ENCODE data around the gene SLC44A3. TPM values are rescaled to one million over a fixed set of nuclear protein-coding genes. Genes with fewer than 3 reads are reported as not detected.

SLC44A3 gene
- total and polyA plus RNA-seq, 12 donors = 4.2 to 26.2 (median 9.5) TPM

DNA sequence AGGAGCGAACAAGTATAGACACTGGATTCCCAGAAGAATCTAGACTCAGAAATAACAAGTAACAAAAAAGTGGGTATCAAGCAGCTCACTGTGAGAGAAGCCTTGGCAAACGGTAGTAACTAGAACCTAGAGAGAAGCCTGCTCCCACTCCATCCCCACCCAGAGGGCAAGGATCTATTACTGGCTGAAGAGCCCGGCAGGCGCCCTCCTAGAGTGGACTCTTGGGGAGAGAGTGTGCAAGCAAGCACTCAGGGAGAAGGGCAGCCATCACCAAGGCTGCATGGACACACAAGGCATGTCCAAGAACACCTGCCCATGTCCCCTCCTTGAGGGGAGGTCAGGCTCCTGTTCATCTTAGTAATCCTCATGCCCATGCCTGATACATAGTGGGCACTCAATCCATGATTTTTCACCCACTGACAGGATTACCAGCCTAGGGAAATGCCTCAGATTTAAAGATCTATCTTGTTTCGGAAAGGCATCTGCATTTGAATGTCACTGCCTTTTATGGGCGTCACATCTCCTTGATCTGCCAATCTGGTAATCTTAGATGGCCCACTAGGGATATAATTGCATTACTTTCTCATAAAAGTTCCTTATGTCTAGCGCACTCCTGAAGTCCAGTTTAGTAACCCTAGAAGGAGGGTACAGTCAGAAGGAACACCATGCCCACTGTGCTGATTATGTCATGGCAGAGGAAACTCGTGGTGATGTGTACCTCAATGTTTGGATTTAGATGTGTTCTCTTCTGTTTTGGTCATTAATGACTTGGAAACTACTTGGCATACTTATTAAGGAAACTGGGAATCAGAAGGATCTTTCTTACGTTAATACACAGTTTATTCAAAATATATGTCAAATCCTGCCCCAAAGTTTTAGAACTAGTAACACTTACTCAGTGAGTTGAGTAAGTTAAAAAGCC is 92.4 kb downstream of the SLC44A3 start:
- H3K27ac ChIP-seq = no peak overlapping the region
- TF ChIP-seq POLR2A (IDR thresholded peaks at IDR 0.05) (no peak), CTCF (IDR thresholded peaks at IDR 0.05) (no peak)
- H3K27me3 ChIP-seq = no peaks in the 10 kb centered on the region
- H3K36me3 ChIP-seq (replicated peaks in 1 of 2) = peaks cover 0 to 8% of the 10 kb centered on the region in 2 donors
- intact Hi-C loops (cut with DNase I) = no loop called here
- H3K4me1 ChIP-seq (replicated peaks in 1 of 2) = peaks cover 51 to 81% of the 10 kb centered on the region in 2 donors
- H3K9me3 ChIP-seq (replicated peaks in 1 of 3) = no peaks in the 10 kb centered on the region
- no peak for DNase-seq
- WGBS, 4 donors = 62 to 76% (median 67%) methylated on average over 9 of the region's 9 CpGs
- H3K4me3 ChIP-seq = no peak overlapping the region

DNA sequence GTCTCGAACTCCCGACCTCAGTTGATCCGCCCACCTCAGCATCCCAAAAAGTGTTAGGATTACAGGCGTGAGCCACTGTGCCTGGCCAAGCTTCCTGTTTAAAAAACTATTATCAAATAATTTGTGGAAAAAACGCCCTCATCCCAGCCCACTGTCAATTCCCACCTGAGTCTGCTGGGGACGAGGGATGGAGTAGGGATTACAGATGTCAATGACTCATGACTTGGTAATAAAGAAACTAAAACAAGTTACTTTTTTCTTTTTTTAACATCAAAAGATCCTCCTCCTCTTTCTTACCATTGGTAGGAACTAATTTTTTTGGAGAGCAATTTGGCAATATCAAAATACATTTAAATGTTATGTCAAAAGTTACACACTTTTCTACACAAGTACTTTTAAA is 97.1 kb downstream of the SLC44A3 start:
- H3K4me1 ChIP-seq (replicated peaks in 1 of 2) = peaks cover 47 to 90% of the 10 kb centered on the region in 2 donors
- H3K27ac ChIP-seq = no peak overlapping the region
- no peak overlapping the region for H3K4me3 ChIP-seq

GRCh38 chr1:94919241-94920030 is 99.3 kb downstream of the SLC44A3 start:
- no peak for TF ChIP-seq POLR2A (IDR thresholded peaks at IDR 0.05)
- TF ChIP-seq CTCF (IDR thresholded peaks at IDR 0.05) = no peak
- Histone ChIP-seq H3K9me3 (replicated peaks in 1 of 3) (no peaks in the 10 kb centered on the region), H3K27ac (peak overlapping the region in 2 of 5 donors; percentile 17 to 29), H3K36me3 (replicated peaks in 1 of 2) (peaks cover 0 to 17% of the 10 kb centered on the region in 2 donors), H3K27me3 (no peaks in the 10 kb centered on the region), H3K4me1 (replicated peaks in 1 of 2) (peaks cover 45 to 89% of the 10 kb centered on the region in 2 donors), H3K4me3 (peak overlapping the region in 1 of 4 donors; percentile 1)
- intact Hi-C loops (cut with DNase I) = loop anchor here in 1 of 2 donors (10.0 kb wide), 1 partner anchor 65 kb away; no protein-coding TSS in a partner anchor
- 80 to 92% (median 81%) methylated on average over 4 of the region's 4 CpGs for WGBS, 4 donors
- no peak for DNase-seq

More for the DNA sequence above, 97.1 kb downstream of the SLC44A3 start:
- WGBS, 4 donors = 80 to 86% (median 81%) methylated on average over 6 of the region's 6 CpGs
- intact Hi-C loops (cut with DNase I) = no loop called here
- Histone ChIP-seq H3K9me3 (replicated peaks in 1 of 3) (no peaks in the 10 kb centered on the region), H3K27me3 (no peaks in the 10 kb centered on the region), H3K36me3 (replicated peaks in 1 of 2) (peaks cover 0 to 8% of the 10 kb centered on the region in 2 donors)
- no peak for TF ChIP-seq POLR2A (IDR thresholded peaks at IDR 0.05)
- no peak for TF ChIP-seq CTCF (IDR thresholded peaks at IDR 0.05)
- no peak for DNase-seq

DNA sequence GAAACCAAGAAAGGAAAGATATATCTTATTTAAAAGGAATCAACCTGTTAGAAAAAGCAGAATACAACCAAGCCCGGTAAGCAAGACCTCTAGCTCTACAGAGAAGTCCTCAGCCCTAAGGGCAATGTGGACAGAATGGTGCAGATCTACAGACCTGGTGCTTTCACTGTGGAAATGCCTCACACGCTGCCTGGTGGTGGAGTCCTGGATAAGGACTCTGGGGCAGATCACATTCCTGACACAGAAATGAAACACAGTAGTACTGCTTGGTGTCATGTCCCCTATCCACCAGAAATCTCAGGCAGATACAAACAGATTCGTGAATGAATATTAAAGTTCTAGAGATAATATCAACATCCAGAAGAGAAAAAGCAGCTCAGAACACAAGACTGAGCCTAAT is 99.9 kb downstream of the SLC44A3 start:
- 57 to 69% (median 64%) methylated on average over 3 of the region's 3 CpGs for WGBS, 4 donors
- H3K27me3 ChIP-seq = no peaks in the 10 kb centered on the region
- H3K36me3 ChIP-seq (replicated peaks in 1 of 2) = peaks cover 0 to 17% of the 10 kb centered on the region in 2 donors
- peak overlapping the region in 1 of 4 donors; percentile 1 for H3K4me3 ChIP-seq
- TF ChIP-seq POLR2A (IDR thresholded peaks at IDR 0.05) (no peak), CTCF (IDR thresholded peaks at IDR 0.05) (no peak)
- H3K4me1 ChIP-seq (replicated peaks in 1 of 2) = peaks cover 39 to 83% of the 10 kb centered on the region in 2 donors
- peak overlapping the region in 1 of 5 donors; percentile 17 for H3K27ac ChIP-seq
- H3K9me3 ChIP-seq (replicated peaks in 1 of 3) = no peaks in the 10 kb centered on the region
- no peak for DNase-seq
- intact Hi-C loops (cut with DNase I) = loop anchor here in 1 of 2 donors (10.0 kb wide), 1 partner anchor 65 kb away; no protein-coding TSS in a partner anchor

All from adrenal gland (tissue), 12 donors.